Suprapubic skin (tissue), 4 donors: ENCODE data around the gene CARHSP1.

Experiments used
- EP300 ChIP-seq: sonication (generic); formaldehyde crosslinking; IDR thresholded peaks from one replicate; pipeline ENCODE4 v1.6.1; 2017; ENCODE audit warnings: antibody characterized with exemption
- POLR2A ChIP-seq, 2 donors: fragments of 450-650 bp; IDR thresholded peaks; one replicate each; pipeline ENCODE4 v1.6.1; 2017; ENCODE audit warnings: antibody characterized with exemption in 2 of 2, mild to moderate bottlenecking in 2 of 2, moderate library complexity in 2 of 2
- POLR2AphosphoS5 ChIP-seq, 3 donors: sonication (generic); formaldehyde crosslinking; IDR thresholded peaks; one replicate each; pipeline ENCODE4 v1.6.1; 2017; ENCODE audit warnings: antibody characterized with exemption in 3 of 3
- TF ChIP-seq, protein P1 (sequence below), 2 donors: fragments of 200-600 bp in 1 of 2; fragments of 450-650 bp in 1 of 2; sonication (generic) in 1 of 2; IDR thresholded peaks; one replicate each; pipeline ENCODE4 v1.5.1; 2016 to 2019; ENCODE audit warnings: antibody characterized with exemption in 2 of 2, mild to moderate bottlenecking in 1 of 2, moderate library complexity in 1 of 2

DNA sequence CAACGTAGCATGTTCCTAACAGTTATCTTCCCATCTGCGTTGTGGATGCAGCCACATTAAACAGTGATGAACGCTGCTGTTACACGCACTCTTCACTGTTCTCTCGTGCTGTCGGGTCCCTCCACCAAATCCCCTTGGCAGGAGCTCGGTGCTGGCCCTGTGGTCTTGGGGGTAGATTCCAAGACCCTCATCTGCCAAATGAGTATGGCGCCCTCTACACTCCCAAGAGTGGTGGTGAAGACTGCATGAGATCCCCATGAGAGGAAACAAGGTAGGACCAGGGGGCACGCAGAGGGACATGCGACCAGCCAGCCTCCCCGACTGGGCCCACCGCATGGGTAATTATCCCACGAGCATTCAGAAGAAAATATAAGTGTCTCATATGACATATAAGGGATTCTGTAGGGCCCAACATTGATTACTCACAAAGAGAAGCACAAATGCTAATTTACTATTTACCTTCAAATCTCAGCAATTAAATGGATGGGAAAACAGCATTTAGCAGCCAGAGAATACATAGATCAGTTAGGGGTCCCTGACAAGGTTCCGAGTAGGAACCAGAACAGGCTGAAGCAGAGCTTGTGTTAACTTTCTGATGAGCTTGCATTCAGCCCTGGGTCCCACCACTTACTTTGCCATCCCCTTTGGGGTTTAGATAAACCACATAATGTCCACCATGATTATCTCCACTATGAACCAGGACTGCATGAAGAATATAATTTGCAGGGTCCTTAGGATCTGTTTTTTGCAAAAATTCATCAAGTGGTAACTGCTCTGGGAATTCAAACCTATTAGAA lies 37.2 kb upstream of the CARHSP1 start:
- no peak for TF ChIP-seq EP300
- TF ChIP-seq POLR2A (IDR thresholded peaks at IDR 0.05) = no peak
- TF ChIP-seq, protein P1, sequence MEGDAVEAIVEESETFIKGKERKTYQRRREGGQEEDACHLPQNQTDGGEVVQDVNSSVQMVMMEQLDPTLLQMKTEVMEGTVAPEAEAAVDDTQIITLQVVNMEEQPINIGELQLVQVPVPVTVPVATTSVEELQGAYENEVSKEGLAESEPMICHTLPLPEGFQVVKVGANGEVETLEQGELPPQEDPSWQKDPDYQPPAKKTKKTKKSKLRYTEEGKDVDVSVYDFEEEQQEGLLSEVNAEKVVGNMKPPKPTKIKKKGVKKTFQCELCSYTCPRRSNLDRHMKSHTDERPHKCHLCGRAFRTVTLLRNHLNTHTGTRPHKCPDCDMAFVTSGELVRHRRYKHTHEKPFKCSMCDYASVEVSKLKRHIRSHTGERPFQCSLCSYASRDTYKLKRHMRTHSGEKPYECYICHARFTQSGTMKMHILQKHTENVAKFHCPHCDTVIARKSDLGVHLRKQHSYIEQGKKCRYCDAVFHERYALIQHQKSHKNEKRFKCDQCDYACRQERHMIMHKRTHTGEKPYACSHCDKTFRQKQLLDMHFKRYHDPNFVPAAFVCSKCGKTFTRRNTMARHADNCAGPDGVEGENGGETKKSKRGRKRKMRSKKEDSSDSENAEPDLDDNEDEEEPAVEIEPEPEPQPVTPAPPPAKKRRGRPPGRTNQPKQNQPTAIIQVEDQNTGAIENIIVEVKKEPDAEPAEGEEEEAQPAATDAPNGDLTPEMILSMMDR (IDR thresholded peaks at IDR 0.05) = no peak
- no peak for TF ChIP-seq POLR2AphosphoS5 (IDR thresholded peaks at IDR 0.05)
